KMS-11 (cell line): ENCODE measurements around the gene LFNG.
A peak's percentile ranks its signal among the peaks of the same experiment; 100 is the strongest.

Experiments
- H2AFZ ChIP-seq: fragments of 200-600 bp; sonication (generic); 2 replicates; pipeline ENCODE4 v1.6.1; 2016; ENCODE audit warnings: antibody characterized with exemption, mixed run types, low read depth
- H3K27ac ChIP-seq: fragments of 200-600 bp; sonication (generic); 2 replicates; pipeline ENCODE4 v1.6.1; 2016; ENCODE audit warnings: mild to moderate bottlenecking, mixed run types
- H3K27me3 ChIP-seq: fragments of 200-600 bp; sonication (generic); 2 replicates; pipeline ENCODE4 v1.6.1; 2017; ENCODE audit warnings: mild to moderate bottlenecking, low read depth, mixed run types, moderate library complexity; ENCODE audit not compliant: insufficient read depth
- H3K36me3 ChIP-seq: fragments of 200-600 bp; sonication (generic); 2 replicates; pipeline ENCODE4 v1.6.1; 2017; ENCODE audit warnings: mild to moderate bottlenecking, mixed run types; ENCODE audit not compliant: insufficient read depth
- H3K4me1 ChIP-seq: fragments of 200-600 bp; sonication (generic); 2 replicates; pipeline ENCODE4 v1.6.1; 2016; ENCODE audit warnings: mild to moderate bottlenecking, low read depth, mixed run types; ENCODE audit not compliant: poor library complexity, severe bottlenecking
- H3K4me2 ChIP-seq: fragments of 200-600 bp; sonication (generic); 2 replicates; pipeline ENCODE4 v1.7.0; 2016; ENCODE audit warnings: mild to moderate bottlenecking, mixed run types
- H3K4me3 ChIP-seq: fragments of 200-600 bp; sonication (generic); IDR thresholded peaks from 2 replicates; pipeline ENCODE4 v1.6.1; 2017; ENCODE audit warnings: low read depth, low read length, mixed read lengths; ENCODE audit not compliant: insufficient read depth
- H3K79me2 ChIP-seq: fragments of 200-600 bp; sonication (generic); 2 replicates; pipeline ENCODE4 v1.6.1; 2016; ENCODE audit warnings: low read depth, mixed run types; ENCODE audit not compliant: insufficient read depth
- H3K9ac ChIP-seq: fragments of 200-600 bp; sonication (generic); 2 replicates; pipeline ENCODE4 v1.6.1; 2016; ENCODE audit warnings: mild to moderate bottlenecking, mixed run types
- H4K20me1 ChIP-seq: fragments of 200-600 bp; sonication (generic); 2 replicates; pipeline ENCODE4 v1.6.1; 2016; ENCODE audit warnings: mild to moderate bottlenecking, mixed run types; ENCODE audit not compliant: insufficient read depth
- CTCF ChIP-seq: fragments of 200-600 bp; sonication (generic); conservative IDR thresholded peaks from 2 replicates; pipeline ENCODE4 v1.6.1; 2017; ENCODE audit warnings: low read depth, mild to moderate bottlenecking, antibody characterized with exemption, low read length, moderate library complexity, mixed read lengths

Gene LFNG

DNA sequence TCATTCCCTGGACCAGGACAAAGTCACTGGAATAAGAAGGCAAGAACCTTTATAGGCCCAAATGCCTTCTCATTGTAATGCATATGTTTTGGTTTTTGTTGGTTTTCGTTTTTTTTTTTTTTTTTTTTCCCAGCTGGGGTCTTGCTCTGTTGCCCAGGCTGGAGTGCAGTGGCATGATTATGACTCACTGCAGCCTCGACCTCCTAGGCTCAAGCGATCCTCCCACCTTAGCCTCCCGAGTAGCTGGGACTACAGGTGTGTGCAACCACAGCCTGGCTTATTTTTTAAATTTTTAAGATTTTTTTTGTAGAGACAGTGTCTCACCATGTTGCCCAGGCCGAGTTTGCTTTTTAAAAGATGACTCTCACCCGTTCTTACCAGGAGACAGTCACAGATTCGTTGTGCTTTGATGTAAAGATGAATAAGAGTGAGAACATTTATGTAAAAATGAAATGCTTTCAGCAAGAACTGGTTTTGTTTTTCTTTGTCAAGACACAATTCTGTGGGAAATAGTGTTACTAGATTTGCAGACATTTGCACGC, 46.8 kb downstream of the LFNG start:
- Histone ChIP-seq H3K79me2 (peaks cover 8% of the 10 kb centered on the region; the same call in 1 of the 2 replicates), H3K27me3 (no peaks in the 10 kb centered on the region), H3K36me3 (no peaks in the 10 kb centered on the region), H3K4me2 (peak overlapping the region; percentile 74), H2AFZ (no peak overlapping the region), H3K4me1 (peaks cover 41% of the 10 kb centered on the region), H3K9ac (peak overlapping the region; percentile 1; the same call in 1 of the 2 replicates), H4K20me1 (no peaks in the 10 kb centered on the region), H3K4me3 (no peak overlapping the region), H3K27ac (peak overlapping the region; percentile 50; the same call in 1 of the 2 replicates)
- no peak for TF ChIP-seq CTCF

- H3K27me3 ChIP-seq: no peaks in the 10 kb centered on the region
- peak overlapping the region; percentile 50; the same call in 1 of the 2 replicates for H3K27ac ChIP-seq
- peak overlapping the region; percentile 1; the same call in 1 of the 2 replicates for H3K9ac ChIP-seq
- peaks cover 8% of the 10 kb centered on the region; the same call in 1 of the 2 replicates for H3K79me2 ChIP-seq
- H3K4me1 ChIP-seq: peaks cover 41% of the 10 kb centered on the region
- H3K4me3 ChIP-seq: no peak overlapping the region
- H4K20me1 ChIP-seq: no peaks in the 10 kb centered on the region
- H2AFZ ChIP-seq: peak overlapping the region; percentile 18; the same call in 1 of the 2 replicates
- H3K36me3 ChIP-seq: no peaks in the 10 kb centered on the region
- 0 out of 2 replicates have a peak, but pooled peaks have one; percentile 29 for TF ChIP-seq CTCF
- peak overlapping the region; percentile 74 for H3K4me2 ChIP-seq
Observed at GRCh38 chr7:2566890-2567678, 47.5 kb downstream of the LFNG start.

DNA sequence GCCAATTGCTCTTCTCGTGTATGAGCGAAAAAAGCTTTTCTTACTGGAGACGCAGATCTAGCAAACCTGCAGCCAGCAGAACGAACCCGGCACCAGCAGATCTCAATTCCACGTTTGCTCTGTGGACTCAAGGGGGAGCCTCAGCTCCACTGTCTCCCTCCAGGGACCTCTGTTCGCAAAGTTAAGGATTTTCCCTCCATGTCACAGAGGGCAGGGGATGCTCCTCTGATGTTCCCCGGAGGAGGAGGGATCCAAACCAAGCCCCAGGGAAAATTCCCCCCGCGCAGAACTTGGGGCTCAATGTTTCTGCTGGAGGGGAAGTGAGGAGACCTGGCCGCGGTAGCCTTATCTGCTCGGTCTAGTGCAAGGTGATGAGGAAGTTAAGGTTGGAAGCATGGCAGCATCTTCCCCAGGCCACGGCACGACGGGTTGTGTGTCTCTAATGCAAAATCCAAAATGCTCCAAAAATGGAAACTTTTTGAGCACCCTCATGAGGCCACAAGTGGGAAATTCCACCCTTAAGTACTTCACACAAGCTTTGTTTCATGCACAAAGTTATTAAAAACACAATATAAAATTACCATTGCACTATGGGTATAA, 48.2 kb downstream of the LFNG start:
- Histone ChIP-seq H3K4me2 (peak overlapping the region; percentile 74), H3K4me1 (peaks cover 34% of the 10 kb centered on the region), H3K36me3 (no peaks in the 10 kb centered on the region), H3K4me3 (no peak overlapping the region), H3K9ac (no peak overlapping the region; the same call in 1 of the 2 replicates), H4K20me1 (no peaks in the 10 kb centered on the region), H2AFZ (peak overlapping the region; percentile 18; the same call in 1 of the 2 replicates), H3K27ac (no peak overlapping the region; the same call in 1 of the 2 replicates), H3K27me3 (no peaks in the 10 kb centered on the region), H3K79me2 (peaks cover 3% of the 10 kb centered on the region; the same call in 1 of the 2 replicates)
- peak; percentile 2; the same call in 1 of the 2 replicates for TF ChIP-seq CTCF

DNA sequence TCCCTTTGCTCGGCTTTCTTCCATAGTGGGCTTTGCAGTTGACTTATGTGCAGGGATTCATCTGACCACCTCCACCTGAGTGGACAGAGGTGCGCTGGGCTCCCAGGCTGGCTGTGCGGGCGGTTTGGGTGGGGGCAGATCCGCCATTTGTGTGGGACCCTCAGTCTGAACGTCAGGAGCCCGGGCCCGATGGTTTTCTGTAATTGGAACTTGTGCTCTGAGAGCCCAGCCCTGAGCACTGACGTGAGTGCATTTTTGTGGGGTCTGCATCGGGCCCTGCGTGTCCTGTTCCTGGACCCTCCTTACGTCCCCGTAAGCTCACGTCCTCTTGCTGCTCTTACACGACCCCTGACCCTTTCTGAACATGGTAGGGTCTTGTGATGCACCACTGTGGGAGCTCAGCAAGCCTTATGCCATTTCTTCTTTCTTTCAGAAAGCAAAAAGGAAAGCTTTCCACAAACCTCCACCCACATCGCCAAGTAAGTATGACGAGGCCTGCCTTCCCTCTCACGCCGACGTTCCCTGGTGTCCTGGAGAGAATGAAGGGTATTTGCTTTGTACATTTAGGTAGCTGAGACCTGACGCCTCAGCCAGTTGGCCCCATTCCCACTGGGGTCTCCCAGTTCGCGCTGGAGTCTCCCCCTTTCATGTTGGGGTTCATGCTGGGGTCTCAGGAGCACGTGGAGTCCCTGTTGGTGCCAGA, 49.1 kb downstream of the LFNG start:
- Histone ChIP-seq H3K4me2 (no peak overlapping the region), H3K9ac (no peak overlapping the region), H3K4me1 (peaks cover 33% of the 10 kb centered on the region), H3K27ac (no peak overlapping the region), H3K4me3 (no peak overlapping the region), H3K36me3 (no peaks in the 10 kb centered on the region), H2AFZ (no peak overlapping the region), H3K27me3 (no peaks in the 10 kb centered on the region), H3K79me2 (no peaks in the 10 kb centered on the region), H4K20me1 (no peaks in the 10 kb centered on the region)
- TF ChIP-seq CTCF: no peak
